PFSK-1 (cell line): Measurements from ENCODE around the gene KRTAP10-1.

Experiments used
- FOXP2 ChIP-seq: optimal IDR thresholded peaks from 2 replicates; pipeline ENCODE3; 2011; ENCODE audit warnings: borderline replicate concordance, control low read depth, inconsistent platforms; ENCODE audit not compliant: insufficient read depth; ENCODE audit errors: extremely low read length, extremely low read depth
- POLR2AphosphoS5 ChIP-seq: IDR thresholded peaks from 2 replicates; pipeline ENCODE4 v1.6.1; 2012; ENCODE audit warnings: low read depth, mild to moderate bottlenecking, control low read depth, low read length, moderate library complexity
- SIN3A ChIP-seq: IDR thresholded peaks from 2 replicates; pipeline ENCODE4 v1.6.1; 2012; ENCODE audit warnings: mild to moderate bottlenecking, low read length, moderate library complexity, borderline replicate concordance; ENCODE audit not compliant: insufficient read depth
- TAF1 ChIP-seq: IDR thresholded peaks from 2 replicates; pipeline ENCODE4 v1.6.1; 2012; ENCODE audit warnings: low read length, control low read depth, borderline replicate concordance; ENCODE audit not compliant: insufficient read depth
- TF ChIP-seq, protein P1 (sequence below), 2 experiments: IDR thresholded peaks; 2 replicates each; pipeline versions ENCODE4 v1.6.1 to v1.8.0; 2011 to 2012; ENCODE audit warnings: low read depth in 2 of 2, low read length in 2 of 2, control low read depth in 1 of 2, inconsistent platforms in 1 of 2, mild to moderate bottlenecking in 1 of 2, moderate library complexity in 1 of 2; ENCODE audit not compliant: insufficient read depth in 1 of 2

KRTAP10-1 gene

DNA sequence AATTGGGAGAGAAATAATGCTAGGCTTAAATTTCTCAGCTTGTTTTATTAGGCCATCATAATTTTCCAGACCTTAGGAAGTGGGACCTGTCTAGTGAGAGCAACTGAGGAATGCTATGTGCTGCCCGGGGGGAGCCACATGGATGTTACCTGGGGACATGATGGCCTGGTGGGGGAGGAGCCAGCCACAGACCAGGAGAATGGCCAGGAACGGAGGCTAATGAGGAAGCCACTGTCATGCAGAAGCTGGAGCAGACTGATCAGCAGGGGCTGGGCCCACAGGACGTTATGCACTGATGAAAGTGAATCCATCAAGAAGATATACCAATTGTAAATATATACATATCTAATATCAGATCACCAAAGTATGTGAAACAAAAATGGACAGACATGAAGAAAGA, 4.6 kb upstream of the KRTAP10-1 start:
- TF ChIP-seq, protein P1, sequence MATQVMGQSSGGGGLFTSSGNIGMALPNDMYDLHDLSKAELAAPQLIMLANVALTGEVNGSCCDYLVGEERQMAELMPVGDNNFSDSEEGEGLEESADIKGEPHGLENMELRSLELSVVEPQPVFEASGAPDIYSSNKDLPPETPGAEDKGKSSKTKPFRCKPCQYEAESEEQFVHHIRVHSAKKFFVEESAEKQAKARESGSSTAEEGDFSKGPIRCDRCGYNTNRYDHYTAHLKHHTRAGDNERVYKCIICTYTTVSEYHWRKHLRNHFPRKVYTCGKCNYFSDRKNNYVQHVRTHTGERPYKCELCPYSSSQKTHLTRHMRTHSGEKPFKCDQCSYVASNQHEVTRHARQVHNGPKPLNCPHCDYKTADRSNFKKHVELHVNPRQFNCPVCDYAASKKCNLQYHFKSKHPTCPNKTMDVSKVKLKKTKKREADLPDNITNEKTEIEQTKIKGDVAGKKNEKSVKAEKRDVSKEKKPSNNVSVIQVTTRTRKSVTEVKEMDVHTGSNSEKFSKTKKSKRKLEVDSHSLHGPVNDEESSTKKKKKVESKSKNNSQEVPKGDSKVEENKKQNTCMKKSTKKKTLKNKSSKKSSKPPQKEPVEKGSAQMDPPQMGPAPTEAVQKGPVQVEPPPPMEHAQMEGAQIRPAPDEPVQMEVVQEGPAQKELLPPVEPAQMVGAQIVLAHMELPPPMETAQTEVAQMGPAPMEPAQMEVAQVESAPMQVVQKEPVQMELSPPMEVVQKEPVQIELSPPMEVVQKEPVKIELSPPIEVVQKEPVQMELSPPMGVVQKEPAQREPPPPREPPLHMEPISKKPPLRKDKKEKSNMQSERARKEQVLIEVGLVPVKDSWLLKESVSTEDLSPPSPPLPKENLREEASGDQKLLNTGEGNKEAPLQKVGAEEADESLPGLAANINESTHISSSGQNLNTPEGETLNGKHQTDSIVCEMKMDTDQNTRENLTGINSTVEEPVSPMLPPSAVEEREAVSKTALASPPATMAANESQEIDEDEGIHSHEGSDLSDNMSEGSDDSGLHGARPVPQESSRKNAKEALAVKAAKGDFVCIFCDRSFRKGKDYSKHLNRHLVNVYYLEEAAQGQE (IDR thresholded peaks at IDR 0.05; ENCODE audit: insufficient read depth in 1 of 2, low read depth in 2 of 2, low read length in 2 of 2): no peak
- no peak for TF ChIP-seq SIN3A
- no peak for TF ChIP-seq TAF1
- TF ChIP-seq FOXP2: no peak
- TF ChIP-seq POLR2AphosphoS5: no peak

DNA sequence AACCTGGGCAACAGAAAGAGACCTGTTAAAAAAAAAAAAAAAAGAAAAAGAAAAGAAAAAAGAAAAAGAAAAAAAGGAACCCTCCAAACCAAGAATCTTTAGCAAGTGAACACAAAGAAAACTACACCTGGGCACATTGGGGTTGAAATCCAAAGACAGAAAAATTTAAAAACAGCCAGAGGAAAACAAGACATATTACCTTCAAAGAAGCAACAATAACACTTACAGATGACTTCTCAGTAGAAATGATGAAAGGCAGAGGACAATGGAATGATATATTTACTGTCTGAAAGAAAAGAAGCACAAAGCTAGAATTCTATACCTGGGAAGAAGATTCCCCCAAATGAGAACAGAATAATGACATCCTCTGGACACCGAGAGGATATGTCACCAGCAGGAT, 2.7 kb upstream of the KRTAP10-1 start:
- TF ChIP-seq, protein P1 (IDR thresholded peaks at IDR 0.05; ENCODE audit: insufficient read depth in 1 of 2, low read depth in 2 of 2, low read length in 2 of 2): no peak
- no peak for TF ChIP-seq POLR2AphosphoS5
- TF ChIP-seq FOXP2: no peak
- no peak for TF ChIP-seq TAF1
- no peak for TF ChIP-seq SIN3A

DNA sequence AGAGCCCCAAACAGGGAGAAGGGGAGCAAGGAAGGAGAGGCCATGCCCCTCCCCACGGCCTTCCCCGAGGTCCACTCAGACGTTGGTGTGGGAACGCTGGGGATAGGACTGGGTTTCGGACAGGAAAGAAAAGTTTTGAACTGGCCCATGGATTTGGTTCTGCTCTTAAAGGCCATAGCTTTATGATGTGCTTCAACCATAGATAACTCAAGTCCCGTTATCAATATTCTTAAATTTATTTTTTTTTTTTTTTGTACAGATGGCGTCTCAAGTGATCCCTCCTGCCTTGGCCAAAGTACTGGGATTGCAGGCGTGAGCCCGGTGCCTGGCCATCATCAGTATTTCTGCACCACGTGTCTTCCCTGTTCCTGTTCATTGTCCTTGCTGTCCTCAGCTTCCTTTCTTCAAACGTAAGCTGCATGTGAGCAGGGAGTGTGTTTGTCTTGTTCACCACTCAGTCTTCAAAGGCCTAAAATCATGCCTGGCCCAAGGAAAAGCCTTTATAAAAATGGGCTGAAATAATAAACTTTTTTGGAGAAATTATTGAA, 820 bp upstream of the KRTAP10-1 start:
- TF ChIP-seq SIN3A (no peak), POLR2AphosphoS5 (no peak), TAF1 (no peak), FOXP2 (no peak)
- TF ChIP-seq, protein P1 (IDR thresholded peaks at IDR 0.05; ENCODE audit: insufficient read depth in 1 of 2, low read depth in 2 of 2, low read length in 2 of 2): no peak

DNA sequence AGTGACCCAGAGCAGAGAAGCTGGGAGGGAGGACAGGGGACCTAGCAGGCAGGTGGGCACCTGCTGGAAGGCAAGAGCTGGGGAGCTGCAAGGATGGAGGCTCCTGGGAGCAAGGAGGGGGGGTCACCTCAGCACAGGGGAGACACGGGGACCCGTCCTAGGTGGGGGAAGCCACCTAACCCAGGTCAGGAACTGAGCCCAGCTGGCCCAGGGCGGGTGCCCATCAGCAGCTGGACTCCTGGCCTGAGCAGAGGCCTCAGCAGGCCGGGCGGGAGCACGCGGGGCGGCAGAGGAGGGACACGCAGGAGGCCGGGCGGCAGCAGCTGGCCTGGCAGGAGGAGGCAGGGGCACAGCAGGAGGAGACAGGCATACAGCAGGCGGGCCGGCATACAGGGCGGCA, 949 bp downstream of the KRTAP10-1 start:
- TF ChIP-seq POLR2AphosphoS5: no peak
- TF ChIP-seq, protein P1 (IDR thresholded peaks at IDR 0.05; ENCODE audit: insufficient read depth in 1 of 2, low read depth in 2 of 2, low read length in 2 of 2): no peak
- TF ChIP-seq TAF1: no peak
- TF ChIP-seq SIN3A: no peak
- TF ChIP-seq FOXP2: no peak
